Mesenchymal stem cell (in vitro differentiated cells and primary cell): ENCODE data around the gene KCNG4.
"Not testable (repeated sequence)": the region's sequence is repeated elsewhere in the genome, so short reads cannot be mapped to it uniquely, and the experiment has no call there.

Source experiments
- DNase-seq: peaks from one replicate; pipeline ENCODE4 v3.0.0-alpha.2; 2013
- H2AFZ ChIP-seq: one replicate; pipeline ENCODE4 v1.6.1; 2013; ENCODE audit warnings: low read depth, mild to moderate bottlenecking, control low read depth, inconsistent platforms, low read length, moderate library complexity
- H2AK5ac ChIP-seq: 2 replicates; pipeline ENCODE4 v1.6.1; 2013; ENCODE audit warnings: low read length, moderate library complexity, mild to moderate bottlenecking, inconsistent platforms; ENCODE audit not compliant: severe bottlenecking
- H2BK120ac ChIP-seq: one replicate; pipeline ENCODE4 v1.6.1; 2013; ENCODE audit warnings: low read depth, mild to moderate bottlenecking, inconsistent platforms, low read length, moderate library complexity
- H2BK12ac ChIP-seq, 2 experiments: one replicate each; pipeline ENCODE4 v1.6.1; 2013; ENCODE audit warnings: inconsistent platforms in 2 of 2, low read length in 2 of 2, mild to moderate bottlenecking in 2 of 2, moderate library complexity in 2 of 2, control low read depth in 1 of 2
- H2BK15ac ChIP-seq: one replicate; pipeline ENCODE4 v1.6.1; 2013; ENCODE audit warnings: mild to moderate bottlenecking, low read depth, inconsistent platforms; ENCODE audit not compliant: poor library complexity, severe bottlenecking
- H2BK5ac ChIP-seq: 2 replicates; pipeline ENCODE4 v1.6.1; 2013; ENCODE audit warnings: low read depth, mild to moderate bottlenecking, low read length, control low read depth, inconsistent platforms; ENCODE audit not compliant: poor library complexity, severe bottlenecking
- H3K14ac ChIP-seq, 2 experiments: one replicate each; pipeline ENCODE4 v1.6.1; 2013; ENCODE audit warnings: inconsistent platforms in 2 of 2, low read length in 2 of 2, control low read depth in 1 of 2, mild to moderate bottlenecking in 1 of 2, moderate library complexity in 1 of 2
- H3K18ac ChIP-seq, 2 experiments: one replicate each; pipeline ENCODE4 v1.6.1; 2013; ENCODE audit warnings: inconsistent platforms in 2 of 2, low read length in 2 of 2, control low read depth in 1 of 2, low read depth in 1 of 2, mild to moderate bottlenecking in 1 of 2
- H3K23ac ChIP-seq, 2 experiments: one replicate each; pipeline ENCODE4 v1.6.1; 2013; ENCODE audit warnings: inconsistent platforms in 2 of 2, low read length in 2 of 2, mild to moderate bottlenecking in 2 of 2, moderate library complexity in 2 of 2, control low read depth in 1 of 2
- H3K27ac ChIP-seq: 2 replicates; pipeline ENCODE4 v1.5.1; 2013; ENCODE audit warnings: mild to moderate bottlenecking, moderate library complexity, low read length, control low read depth, inconsistent platforms; ENCODE audit not compliant: poor library complexity, severe bottlenecking
- H3K27me3 ChIP-seq, 2 experiments: 2 replicates each; pipeline versions ENCODE4 v1.6.1 to v1.7.0; 2013; ENCODE audit warnings: low read length in 2 of 2, mild to moderate bottlenecking in 2 of 2, moderate library complexity in 2 of 2, control low read depth in 1 of 2, inconsistent platforms in 1 of 2; ENCODE audit not compliant: control insufficient read depth in 1 of 2, insufficient read depth in 1 of 2
- H3K36me3 ChIP-seq, 2 experiments: 2 replicates each; pipeline versions ENCODE4 v1.6.1 to v1.7.0; 2013; ENCODE audit warnings: low read length in 2 of 2, control low read depth in 1 of 2, inconsistent platforms in 1 of 2, low read depth in 1 of 2, mild to moderate bottlenecking in 1 of 2; ENCODE audit not compliant: insufficient read depth in 2 of 2, control insufficient read depth in 1 of 2
- H3K4ac ChIP-seq, 2 experiments: one replicate each; pipeline ENCODE4 v1.6.1; 2013; ENCODE audit warnings: inconsistent platforms in 2 of 2, low read length in 2 of 2, mild to moderate bottlenecking in 2 of 2, moderate library complexity in 2 of 2, control low read depth in 1 of 2, low read depth in 1 of 2
- H3K4me1 ChIP-seq: 2 replicates; pipeline ENCODE4 v1.6.1; 2013; ENCODE audit warnings: low read depth, low read length, control low read depth; ENCODE audit not compliant: control insufficient read depth, insufficient read depth
- H3K4me2 ChIP-seq: 2 replicates; pipeline ENCODE4 v1.6.1; 2013; ENCODE audit warnings: low read length, mild to moderate bottlenecking, inconsistent platforms; ENCODE audit not compliant: poor library complexity, severe bottlenecking
- H3K4me3 ChIP-seq, 2 experiments: 2 replicates each; pipeline versions ENCODE4 v1.5.1 to v1.7.0; 2013; ENCODE audit warnings: low read length in 2 of 2, mild to moderate bottlenecking in 2 of 2, control low read depth in 1 of 2, low read depth in 1 of 2; ENCODE audit not compliant: insufficient read depth in 1 of 2
- H3K79me1 ChIP-seq: replicated peaks from 2 replicates; pipeline ENCODE4 v1.6.1; 2013; ENCODE audit warnings: mild to moderate bottlenecking, control low read depth, low read length, inconsistent platforms; ENCODE audit not compliant: poor library complexity, severe bottlenecking
- H3K9ac ChIP-seq: 2 replicates; pipeline ENCODE4 v1.7.0; 2013; ENCODE audit warnings: mild to moderate bottlenecking, low read length, moderate library complexity
- H3K9me3 ChIP-seq: 2 replicates; pipeline ENCODE4 v1.7.0; 2013; ENCODE audit warnings: mild to moderate bottlenecking, low read length; ENCODE audit not compliant: control insufficient read depth
- H4K8ac ChIP-seq: one replicate; pipeline ENCODE4 v1.6.1; 2013; ENCODE audit warnings: inconsistent platforms, mild to moderate bottlenecking, low read length, moderate library complexity
- H4K91ac ChIP-seq: one replicate; pipeline ENCODE4 v1.6.1; 2013; ENCODE audit warnings: mild to moderate bottlenecking, low read length, inconsistent platforms
- WGBS: methylation state at CpG from one replicate; pipeline ENCODE4 v1.1.7; 2013; ENCODE audit warnings: mixed read lengths; 5-methylcytosine and 5-hydroxymethylcytosine counted together

Gene KCNG4

DNA sequence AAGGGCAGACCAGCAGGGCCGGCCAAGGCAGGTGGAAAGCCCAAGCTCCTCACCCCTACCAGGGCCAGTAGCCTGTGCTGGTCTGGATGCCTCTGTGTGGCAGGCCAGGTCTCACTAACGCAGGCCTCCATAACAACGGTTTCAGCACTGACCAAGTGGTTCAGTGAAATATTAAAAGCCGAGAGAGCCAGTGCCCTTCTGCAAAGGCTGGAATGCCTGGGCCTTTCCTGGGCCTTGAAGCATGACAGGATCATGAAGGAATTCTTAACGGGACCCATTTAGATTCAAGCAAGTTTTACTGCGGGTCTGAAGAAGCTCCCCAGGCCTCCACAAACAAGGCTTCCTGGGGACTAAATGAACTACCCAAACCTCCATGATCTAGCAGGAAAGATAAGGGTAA is 32.6 kb downstream of the KCNG4 start:
- Histone ChIP-seq H4K91ac (no peak overlapping the region), H3K27ac (no peak overlapping the region), H3K9me3 (no peaks in the 10 kb centered on the region), H2BK120ac (no peak overlapping the region), H3K4me2 (no peak overlapping the region), H2BK12ac (no peak overlapping the region), H3K18ac (no peak overlapping the region), H3K4me1 (peaks cover 7% of the 10 kb centered on the region), H3K9ac (no peak overlapping the region), H3K23ac (no peak overlapping the region), H2AFZ (no peak overlapping the region), H3K14ac (no peak overlapping the region), H4K8ac (no peak overlapping the region), H3K4me3 (no peak overlapping the region), H2BK15ac (no peak overlapping the region), H2AK5ac (no peak overlapping the region), H2BK5ac (no peak overlapping the region), H3K27me3 (peaks cover 6 to 34% of the 10 kb centered on the region in 2 experiments), H3K79me1 (no peaks in the 10 kb centered on the region), H3K4ac (no peak overlapping the region), H3K36me3 (no peaks in the 10 kb centered on the region)
- WGBS = 70% methylated on average over 6 of the region's 6 CpGs
- no peak for DNase-seq

DNA sequence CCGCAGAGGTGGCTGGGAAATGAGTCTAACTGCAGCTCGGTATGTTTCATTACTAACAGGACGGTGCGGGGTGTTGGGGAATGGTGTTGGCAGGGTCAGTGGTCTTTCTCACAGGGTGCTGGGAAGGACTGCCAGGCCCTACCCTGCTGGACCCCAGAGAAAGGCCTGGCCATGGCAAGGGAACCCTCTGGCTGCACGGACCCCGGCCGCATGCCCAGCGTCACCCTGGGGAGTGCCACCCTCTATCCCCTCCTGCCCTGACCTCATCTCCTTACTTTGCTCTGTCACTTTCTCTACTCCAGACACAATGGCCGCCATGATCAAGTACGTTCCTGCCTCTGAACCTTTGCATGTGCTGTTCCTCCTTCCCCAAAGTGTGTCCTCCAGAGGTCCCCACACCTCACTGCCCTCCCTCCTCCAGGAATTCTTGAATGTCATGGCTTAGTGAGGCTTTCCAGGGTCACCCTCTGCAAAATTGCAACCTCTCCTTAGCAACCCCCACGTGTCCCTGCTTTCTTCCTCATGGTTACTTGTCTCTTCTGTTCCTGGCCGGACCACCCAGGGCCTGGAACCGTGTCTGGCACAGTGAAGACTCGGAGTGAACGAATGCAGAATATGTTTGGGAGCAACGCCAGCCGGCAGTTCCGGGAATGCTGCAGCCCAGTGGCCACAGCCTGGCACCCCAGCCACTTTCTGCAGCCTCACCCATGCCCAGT is 33.7 kb downstream of the KCNG4 start:
- H2BK12ac ChIP-seq = no peak overlapping the region

DNA sequence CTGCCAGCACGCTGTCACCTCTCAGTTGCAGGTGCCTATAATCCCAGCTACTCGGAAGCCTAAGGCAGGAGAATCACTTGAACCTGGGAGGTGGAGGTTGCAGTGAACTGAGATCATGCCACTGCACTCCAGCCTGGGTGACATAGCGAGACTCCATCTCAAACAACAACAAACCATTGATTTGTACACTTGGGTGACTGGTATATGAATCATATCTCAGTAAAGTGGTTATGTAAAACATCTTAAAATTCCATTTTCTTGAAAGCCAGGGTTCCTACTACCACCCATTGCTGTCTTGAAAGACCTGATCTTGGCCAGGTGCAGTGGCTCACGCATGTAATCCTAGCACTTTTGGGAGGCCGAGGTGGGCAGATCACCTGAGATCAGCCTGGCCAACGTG is 34.7 kb downstream of the KCNG4 start:
- H3K79me1 ChIP-seq, H3K9me3 ChIP-seq, H4K91ac ChIP-seq, H3K23ac ChIP-seq, H3K4ac ChIP-seq, H3K4me3 ChIP-seq, H2BK120ac ChIP-seq, H4K8ac ChIP-seq, H3K14ac ChIP-seq, H3K36me3 ChIP-seq, H3K9ac ChIP-seq, H2BK15ac ChIP-seq, H2BK5ac ChIP-seq, H3K4me2 ChIP-seq, H3K4me1 ChIP-seq, H2BK12ac ChIP-seq, H3K18ac ChIP-seq, H3K27ac ChIP-seq, H2AFZ ChIP-seq, DNase-seq, H2AK5ac ChIP-seq: not testable (repeated sequence)
- 96% methylated on average over 4 of the region's 6 CpGs for WGBS
- H3K27me3 ChIP-seq = peaks cover 8 to 46% of the 10 kb centered on the region in 2 experiments

More for the DNA sequence above, 33.7 kb downstream of the KCNG4 start:
- Histone ChIP-seq H3K4ac (no peak overlapping the region), H3K23ac (no peak overlapping the region), H3K18ac (no peak overlapping the region), H4K8ac (no peak overlapping the region), H3K27me3 (peaks cover 6 to 42% of the 10 kb centered on the region in 2 experiments), H3K36me3 (no peaks in the 10 kb centered on the region), H4K91ac (no peak overlapping the region), H3K79me1 (no peaks in the 10 kb centered on the region), H2AFZ (no peak overlapping the region), H3K4me2 (no peak overlapping the region), H3K4me3 (no peak overlapping the region), H2BK15ac (no peak overlapping the region), H2BK120ac (no peak overlapping the region), H2BK5ac (no peak overlapping the region), H3K9ac (no peak overlapping the region), H3K27ac (no peak overlapping the region), H2AK5ac (no peak overlapping the region), H3K4me1 (peaks cover 7% of the 10 kb centered on the region), H3K9me3 (no peaks in the 10 kb centered on the region), H3K14ac (no peak overlapping the region)
- no peak for DNase-seq
- WGBS = 88% methylated on average over 18 of the region's 18 CpGs

DNA sequence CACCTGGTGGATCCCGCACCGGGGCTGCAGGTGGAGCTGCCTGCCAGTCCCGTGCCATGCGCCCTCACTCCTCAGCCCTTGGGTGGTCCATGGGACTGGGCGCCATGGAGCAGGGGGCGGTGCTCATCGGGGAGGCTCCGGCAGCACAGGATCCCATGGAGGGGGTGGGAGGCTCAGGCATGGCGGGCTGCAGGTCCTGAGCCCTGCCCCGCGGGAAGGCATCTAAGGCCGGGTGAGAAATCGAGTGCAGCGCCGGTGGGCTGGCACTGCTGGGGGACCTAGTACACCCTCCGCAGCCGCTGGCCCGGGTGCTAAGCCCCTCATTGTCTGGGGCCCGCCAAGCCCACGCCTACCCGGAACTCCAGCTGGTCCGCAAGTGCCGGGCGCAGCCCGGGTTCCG is 35.3 kb downstream of the KCNG4 start:
- H3K14ac ChIP-seq, DNase-seq, H2BK12ac ChIP-seq, H3K4me3 ChIP-seq, H3K79me1 ChIP-seq, H2BK5ac ChIP-seq, H3K9me3 ChIP-seq, H3K4ac ChIP-seq, H2BK120ac ChIP-seq, H2BK15ac ChIP-seq, H2AK5ac ChIP-seq, H3K36me3 ChIP-seq, H3K4me1 ChIP-seq, H3K27ac ChIP-seq, H3K9ac ChIP-seq, H3K4me2 ChIP-seq, H3K23ac ChIP-seq, H4K8ac ChIP-seq, H3K18ac ChIP-seq, H2AFZ ChIP-seq, H4K91ac ChIP-seq: not testable (repeated sequence)
- H3K27me3 ChIP-seq = peaks cover 12 to 52% of the 10 kb centered on the region in 2 experiments
- WGBS = 97% methylated on average over 24 of the region's 26 CpGs
